Fibroblast of skin of left quadriceps (primary cell): ENCODE data around the gene UGGT1.

Source experiments
- DNase-seq, 2 experiments: peaks; one replicate each; pipeline ENCODE4 v3.0.0-alpha.2; 2013; ENCODE audit warnings: low read depth in 2 of 2

The UGGT1 gene

DNA sequence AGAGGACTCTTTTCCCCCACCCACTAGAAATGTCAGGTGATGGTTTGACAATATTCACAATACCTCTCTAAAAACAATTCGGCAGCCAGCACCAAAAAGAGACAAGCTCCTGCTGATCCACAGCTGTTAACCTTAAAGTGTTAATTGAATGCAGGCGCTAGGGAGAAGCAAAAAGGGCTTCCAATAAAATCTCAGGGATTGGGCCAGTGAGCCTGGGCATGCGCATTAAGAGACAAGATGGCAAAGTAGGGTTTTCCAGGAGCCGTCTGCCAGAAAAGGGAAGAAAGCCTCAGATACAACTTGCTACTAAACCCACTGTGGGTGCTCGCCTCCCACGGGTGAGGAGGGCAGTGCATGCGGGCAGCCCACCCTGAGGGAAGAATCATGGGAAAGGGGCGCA lies 128.9 kb downstream of the UGGT1 start:
- no peak for DNase-seq

DNA sequence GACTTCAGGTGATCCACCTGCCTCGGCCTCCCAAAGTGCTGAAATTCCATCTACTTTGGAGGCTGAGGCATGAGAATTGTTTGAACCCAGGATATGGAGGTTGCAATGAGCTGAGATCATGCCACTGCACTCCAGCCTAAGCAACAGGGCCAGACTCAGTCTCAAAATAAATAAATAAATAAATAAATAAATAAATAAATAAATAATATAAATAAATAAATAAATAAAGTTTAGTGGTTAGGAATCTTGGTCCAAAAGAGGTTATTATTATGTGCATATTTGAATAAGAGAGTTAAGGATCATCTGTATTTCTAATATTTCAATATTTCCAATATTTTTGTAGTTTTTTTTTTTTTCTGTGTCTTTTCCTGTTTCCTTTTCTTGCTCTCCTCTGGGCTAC lies 136.9 kb downstream of the UGGT1 start:
- no peak for DNase-seq

DNA sequence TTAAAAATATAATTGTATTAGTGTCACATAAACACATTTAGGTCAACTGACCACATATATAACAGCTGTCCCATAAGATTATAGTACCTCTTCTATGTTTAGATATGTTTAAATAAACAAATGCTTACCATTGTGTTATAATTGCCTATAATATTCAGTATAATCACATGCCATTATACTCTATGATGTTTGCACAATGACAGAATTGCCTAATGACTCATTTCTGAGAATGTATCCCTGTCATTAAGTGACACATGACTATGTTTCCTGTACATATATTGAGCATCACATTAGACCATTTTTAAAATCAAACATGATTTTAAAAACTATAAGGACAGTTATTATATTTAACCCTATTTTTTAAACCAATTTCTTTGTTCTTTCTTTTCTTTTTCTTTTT lies 137.9 kb downstream of the UGGT1 start:
- no peak for DNase-seq

DNA sequence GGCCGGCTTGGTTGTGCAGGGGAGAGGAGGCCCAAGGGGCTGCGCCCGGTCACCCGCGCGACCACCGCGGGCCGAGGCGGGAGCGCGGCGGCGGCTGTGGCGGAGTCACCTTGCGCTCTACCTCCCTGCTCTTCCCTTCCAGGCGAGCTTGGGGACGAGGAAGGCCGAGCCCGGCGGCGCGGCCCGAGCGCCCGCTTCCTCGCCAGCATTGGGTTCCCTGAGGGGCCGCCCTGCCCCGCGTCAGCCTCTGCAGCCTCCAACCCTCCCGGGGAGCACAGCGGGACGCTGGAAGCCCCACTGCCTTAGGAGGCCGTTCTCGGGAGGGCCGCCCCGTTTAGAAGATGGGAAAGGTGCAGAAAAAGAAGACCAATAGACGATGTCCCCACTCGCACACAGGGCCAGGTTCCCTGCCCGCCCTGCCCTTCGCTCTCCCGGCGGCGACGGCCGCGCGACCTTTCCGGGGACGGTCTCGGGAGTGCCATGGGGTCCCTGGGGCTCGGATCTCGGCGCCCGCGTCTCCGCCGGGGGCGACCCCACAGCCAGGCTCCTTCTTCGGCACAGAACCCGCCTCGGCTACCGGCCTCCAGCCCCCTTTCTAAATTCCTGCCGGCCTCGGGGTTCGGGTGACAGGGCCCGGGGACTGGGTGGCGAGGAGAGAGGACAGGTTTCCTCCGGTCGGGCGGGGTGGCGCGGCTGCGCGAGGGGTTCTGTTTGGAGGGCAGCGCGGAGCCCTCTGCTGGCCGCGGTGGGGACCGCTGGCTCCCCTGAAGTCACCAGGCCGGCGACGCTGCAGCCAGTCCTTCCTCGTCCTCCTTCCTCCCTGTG lies 142.2 kb downstream of the UGGT1 start:
- DNase-seq = peak in 1 of 2 experiments; percentile 13

DNA sequence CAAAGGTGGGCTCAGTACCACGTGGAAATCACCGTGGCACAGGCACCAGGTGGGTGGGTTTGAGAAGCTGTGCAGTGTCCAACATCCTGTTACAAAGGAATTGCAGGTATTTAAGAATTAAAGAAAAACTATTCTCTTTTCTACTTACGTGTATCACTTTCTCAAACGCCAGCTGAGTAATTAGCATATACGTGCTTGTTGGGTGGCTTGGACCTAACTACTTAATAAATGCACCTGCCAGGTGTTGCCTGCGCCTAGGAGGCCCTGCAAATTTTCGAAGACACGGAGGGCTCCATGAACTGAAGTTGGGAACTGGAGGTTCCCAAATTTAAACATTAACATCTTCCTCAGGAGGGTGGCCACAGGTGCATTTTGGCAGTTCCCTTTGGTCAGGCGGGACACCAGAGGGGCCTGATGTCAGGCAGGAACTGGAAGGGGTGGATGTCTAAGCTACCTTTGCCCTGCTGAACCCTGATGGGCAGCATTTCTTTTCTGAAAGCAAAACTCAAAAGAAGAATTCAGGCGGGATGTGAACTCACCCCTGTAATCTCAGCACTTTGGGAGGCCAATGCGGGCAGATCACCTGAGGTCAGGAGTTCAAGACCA lies 142.9 kb downstream of the UGGT1 start:
- no peak for DNase-seq

DNA sequence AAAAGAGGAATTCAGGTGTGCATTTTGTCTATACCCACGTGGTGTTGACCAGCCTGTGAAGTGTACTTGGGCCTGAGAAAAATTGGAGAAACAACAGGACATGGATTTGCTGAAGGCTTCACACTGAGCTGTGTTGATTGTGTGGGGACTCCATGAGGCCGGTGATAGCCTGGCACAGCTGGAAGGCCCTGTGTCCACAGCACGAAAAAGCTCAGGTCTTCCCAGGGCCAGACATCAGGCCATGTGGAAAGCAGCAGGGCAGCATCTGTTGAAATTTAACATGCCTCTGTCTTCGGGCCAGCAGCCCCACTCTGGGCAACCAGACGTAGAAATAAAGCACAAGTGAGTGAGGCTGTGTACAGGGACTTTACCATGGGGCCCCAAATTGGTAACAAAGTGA lies 143.6 kb downstream of the UGGT1 start:
- no peak for DNase-seq

DNA sequence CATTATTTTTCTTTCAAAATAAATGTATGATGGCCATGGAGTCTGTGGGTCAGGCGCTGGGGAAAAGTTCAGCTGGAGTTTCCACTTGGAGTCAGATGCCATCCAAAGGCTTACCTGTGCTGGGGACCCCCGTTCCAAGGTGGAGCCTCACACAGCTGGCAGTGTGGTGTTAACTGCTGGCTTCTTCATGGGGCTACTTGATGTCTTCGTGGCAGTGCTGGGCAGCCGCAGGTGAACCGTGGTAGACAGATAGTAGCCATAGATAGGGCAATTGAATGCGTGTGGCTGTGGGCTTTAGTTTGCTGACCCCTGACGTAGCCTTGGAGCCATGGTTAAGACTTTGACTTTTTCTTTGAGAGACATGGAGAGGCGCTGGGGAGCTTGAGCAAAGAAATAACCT lies 144.6 kb downstream of the UGGT1 start:
- DNase-seq = no peak

DNA sequence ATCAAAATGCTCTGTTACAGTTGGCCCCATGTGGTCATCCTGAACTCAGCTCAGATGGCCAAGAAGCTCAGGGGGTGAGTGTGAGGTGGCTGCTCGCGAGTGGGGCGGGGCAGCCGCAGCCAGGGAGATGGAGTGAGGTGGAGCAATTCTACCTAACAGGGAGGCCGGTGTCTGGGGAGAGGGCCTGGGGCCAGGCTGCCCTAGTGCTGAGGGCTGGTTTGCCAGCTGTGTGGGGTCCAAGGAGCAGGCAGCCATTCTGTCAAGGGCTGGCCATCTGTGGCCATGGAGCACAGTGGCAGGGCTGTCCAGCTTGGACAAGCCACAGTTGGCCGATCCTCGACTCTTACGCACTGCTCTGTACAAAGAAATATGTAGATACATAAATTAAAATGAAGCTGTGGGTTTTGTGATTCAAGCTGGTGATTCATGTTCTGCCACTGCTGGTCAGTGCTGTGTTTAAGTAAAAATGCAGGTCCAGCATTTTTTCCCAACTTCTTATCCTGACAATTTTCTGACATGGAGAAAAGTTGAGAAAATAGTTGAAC lies 145.6 kb downstream of the UGGT1 start:
- no peak for DNase-seq

DNA sequence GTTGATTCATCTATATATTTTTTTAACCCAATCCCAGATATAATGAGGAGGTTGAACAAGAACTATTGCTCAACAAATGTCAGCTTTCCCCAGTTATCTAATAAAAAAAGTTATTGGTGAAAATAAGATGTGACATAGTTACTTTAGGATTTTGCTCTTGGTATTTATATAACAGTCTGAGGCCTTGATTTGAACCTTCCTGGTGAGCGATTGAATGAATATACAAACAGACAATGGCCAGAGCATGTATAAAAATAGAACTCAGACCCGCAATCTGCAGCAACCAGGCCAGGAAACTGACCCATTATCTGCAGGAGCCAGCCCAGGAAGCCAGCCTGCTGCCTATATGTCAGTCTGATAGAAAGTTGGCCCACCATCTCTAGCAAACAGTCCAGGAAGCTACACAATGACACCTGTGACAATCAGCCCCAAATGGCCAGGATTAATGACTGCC lies 146.1 kb downstream of the UGGT1 start:
- DNase-seq = no peak

DNA sequence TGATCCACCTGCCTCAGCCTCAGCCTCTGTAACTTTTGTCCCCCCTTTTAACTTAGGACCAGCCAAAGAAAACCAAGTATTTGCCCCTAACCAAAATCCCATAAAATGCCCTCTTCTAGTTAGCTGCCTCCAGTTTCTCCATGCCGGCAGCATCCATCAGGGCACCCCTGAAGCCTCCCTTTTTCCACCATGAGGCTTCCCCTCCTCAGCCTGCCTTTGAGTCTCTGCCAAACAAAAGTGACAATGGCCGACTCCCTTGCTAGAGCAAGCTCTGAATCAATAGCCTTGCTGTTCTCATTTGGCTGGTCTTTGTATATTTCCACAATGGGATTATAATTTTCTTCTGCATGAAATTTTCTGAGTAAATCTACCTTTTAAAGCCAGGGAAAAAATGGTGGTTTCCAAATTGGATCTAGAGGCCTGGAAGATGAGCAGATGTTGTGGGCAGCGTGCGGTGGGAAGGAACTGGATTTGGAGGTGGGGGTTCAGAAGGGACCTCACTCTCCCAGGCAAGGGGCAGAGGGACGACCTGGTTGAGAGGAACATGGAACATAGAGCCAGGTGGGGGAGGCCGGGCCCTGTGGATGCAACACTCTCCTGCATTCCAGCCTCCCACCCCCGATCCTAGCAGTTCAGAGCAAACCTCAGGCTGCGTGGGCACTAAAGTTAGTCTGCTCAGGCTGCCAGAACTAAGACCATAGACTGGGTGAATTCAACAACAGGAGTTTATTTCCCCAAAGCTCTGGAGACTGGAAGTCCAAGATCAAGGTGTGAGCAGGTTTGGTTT lies 147.1 kb downstream of the UGGT1 start:
- DNase-seq = no peak

DNA sequence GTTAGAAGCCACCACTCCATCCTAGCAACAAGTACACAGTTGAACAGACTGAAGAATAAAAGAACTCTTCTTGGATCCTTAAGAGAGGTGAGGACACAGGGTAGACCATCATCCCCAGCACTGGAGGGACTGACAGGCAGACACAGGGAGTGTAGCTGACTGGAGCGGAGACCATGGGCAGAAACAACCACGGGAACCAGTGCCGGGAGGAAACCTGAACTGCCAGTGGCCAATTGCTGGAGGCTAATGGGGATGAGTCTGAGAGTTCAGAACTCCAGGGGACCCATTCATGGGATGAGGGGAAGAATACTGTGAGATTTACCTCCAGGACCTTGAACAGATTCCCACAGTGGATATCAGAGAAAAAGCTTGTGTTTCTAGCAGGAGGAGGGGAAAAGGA lies 150.9 kb downstream of the UGGT1 start:
- no peak for DNase-seq
